ENCODE data around the gene CCER1. TPM values are rescaled to one million over a fixed set of nuclear protein-coding genes. Genes with fewer than 3 reads are reported as not detected.

Gene CCER1
- total RNA-seq, 2 donors from 2014 or later = not detected

DNA sequence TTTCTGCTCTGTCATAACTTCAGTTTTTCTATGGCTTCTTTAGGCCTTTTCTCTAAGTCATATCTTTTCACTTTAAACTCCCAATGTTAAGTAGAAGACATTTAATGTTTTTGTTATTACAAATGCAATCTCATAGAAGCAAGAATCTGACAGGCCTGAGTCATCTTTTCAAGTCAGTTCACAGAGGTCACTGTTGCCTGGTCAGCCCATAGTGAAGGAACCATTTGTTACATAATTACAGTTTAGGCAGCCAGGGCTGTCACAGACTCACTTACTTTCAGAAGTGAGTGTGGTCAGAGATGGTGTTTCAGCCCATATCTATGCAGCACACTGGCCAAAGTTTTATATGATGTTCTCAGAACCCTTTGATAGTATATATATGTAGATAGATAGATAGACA lies 46.5 kb downstream of the CCER1 start:
- no peaks in the 10 kb centered on the region for H3K4me1 Mint-ChIP-seq
- no peak for DNase-seq
- Histone ChIP-seq H3K27me3 (ENCODE audit: control insufficient read depth, insufficient read depth, low read length, poor library complexity, severe bottlenecking) (no peaks in the 10 kb centered on the region), H3K4me3 (ENCODE audit: low read length) (no peak overlapping the region), H3K36me3 (ENCODE audit: control insufficient read depth, insufficient read depth, low read length) (no peaks in the 10 kb centered on the region), H3K4me1 (ENCODE audit: control insufficient read depth, insufficient read depth, low read length) (no peaks in the 10 kb centered on the region), H3K9me3 (ENCODE audit: control insufficient read depth, low read length) (no peaks in the 10 kb centered on the region), H3K9ac (ENCODE audit: extremely low read depth, low read length, poor library complexity, severe bottlenecking) (no peak overlapping the region), H3K27ac (ENCODE audit: low read depth, low read length) (no peak overlapping the region)
- H3K36me3 Mint-ChIP-seq (ENCODE audit: low read depth) = no peaks in the 10 kb centered on the region
- TF ChIP-seq, protein P1, sequence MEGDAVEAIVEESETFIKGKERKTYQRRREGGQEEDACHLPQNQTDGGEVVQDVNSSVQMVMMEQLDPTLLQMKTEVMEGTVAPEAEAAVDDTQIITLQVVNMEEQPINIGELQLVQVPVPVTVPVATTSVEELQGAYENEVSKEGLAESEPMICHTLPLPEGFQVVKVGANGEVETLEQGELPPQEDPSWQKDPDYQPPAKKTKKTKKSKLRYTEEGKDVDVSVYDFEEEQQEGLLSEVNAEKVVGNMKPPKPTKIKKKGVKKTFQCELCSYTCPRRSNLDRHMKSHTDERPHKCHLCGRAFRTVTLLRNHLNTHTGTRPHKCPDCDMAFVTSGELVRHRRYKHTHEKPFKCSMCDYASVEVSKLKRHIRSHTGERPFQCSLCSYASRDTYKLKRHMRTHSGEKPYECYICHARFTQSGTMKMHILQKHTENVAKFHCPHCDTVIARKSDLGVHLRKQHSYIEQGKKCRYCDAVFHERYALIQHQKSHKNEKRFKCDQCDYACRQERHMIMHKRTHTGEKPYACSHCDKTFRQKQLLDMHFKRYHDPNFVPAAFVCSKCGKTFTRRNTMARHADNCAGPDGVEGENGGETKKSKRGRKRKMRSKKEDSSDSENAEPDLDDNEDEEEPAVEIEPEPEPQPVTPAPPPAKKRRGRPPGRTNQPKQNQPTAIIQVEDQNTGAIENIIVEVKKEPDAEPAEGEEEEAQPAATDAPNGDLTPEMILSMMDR (conservative IDR thresholded peaks at IDR 0.05) = no peak
- H3K4me3 Mint-ChIP-seq = no peak overlapping the region
- H3K27me3 Mint-ChIP-seq (ENCODE audit: insufficient read depth) = peaks cover 5% of the 10 kb centered on the region
- no peaks in the 10 kb centered on the region for H3K9me3 Mint-ChIP-seq
- H3K27ac Mint-ChIP-seq = no peak overlapping the region

DNA sequence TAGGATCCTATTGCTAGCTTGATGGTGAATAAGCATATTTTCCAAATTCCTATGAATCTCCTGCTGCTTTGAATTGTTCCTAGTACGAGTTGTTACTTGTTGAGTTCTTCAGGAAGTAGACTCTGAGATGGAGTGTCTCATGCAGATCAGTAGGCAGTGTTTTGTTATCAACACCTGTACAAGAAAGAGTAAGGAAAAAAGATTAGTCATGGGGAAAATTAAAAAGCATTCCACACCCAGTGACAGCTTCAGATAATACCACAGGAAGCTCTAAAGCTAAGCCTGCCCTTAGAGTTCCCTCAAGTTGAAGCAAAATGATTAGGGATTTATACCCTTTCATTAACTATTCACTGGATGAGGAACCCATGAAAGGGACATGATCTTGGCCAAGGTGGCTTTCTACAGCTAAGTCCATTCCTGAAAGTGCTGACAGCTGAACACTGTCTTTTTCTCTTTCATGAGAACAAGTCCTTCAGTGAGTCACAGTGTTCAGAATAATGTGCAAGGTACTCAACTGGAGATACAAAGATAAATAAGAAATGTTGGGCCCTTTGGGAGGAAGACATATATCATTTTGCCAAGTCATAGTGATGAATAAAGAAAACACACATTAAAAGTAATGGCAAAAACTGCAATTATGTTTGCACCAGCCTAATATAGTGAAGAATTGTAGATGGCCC lies 49.1 kb downstream of the CCER1 start:
- 84 to 100% methylated on average over 1 of the region's 1 CpG for WGBS, 2 experiments (ENCODE audit: insufficient coverage in 1 of 2, insufficient read length in 1 of 2)
- TF ChIP-seq, protein P1 (conservative IDR thresholded peaks at IDR 0.05) = no peak
- no peak overlapping the region for H3K27ac Mint-ChIP-seq

DNA sequence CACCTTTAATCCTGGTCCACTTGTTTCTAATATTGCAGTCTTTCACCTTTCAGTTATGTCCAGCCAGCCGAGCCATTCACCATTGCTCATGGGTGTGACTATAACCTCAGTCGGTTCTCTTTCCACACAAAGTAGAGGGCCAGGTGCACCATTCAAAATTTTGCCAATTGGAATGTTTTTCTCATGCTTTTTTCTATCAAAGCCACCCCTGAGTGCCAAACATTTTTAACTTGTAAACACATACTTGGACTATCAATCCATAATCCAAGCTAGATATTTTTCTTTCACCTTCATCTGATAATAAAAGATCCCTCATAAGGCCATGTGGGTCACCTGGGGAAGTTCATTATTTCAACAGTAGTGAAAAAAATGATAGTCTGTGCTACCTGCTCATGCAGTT lies 52.4 kb downstream of the CCER1 start:
- DNase-seq = no peak
- H3K36me3 ChIP-seq (ENCODE audit: control insufficient read depth, insufficient read depth, low read length) = no peaks in the 10 kb centered on the region
- H3K27me3 ChIP-seq (ENCODE audit: control insufficient read depth, insufficient read depth, low read length, poor library complexity, severe bottlenecking) = no peaks in the 10 kb centered on the region
- no peaks in the 10 kb centered on the region for H3K9me3 ChIP-seq (ENCODE audit: control insufficient read depth, low read length)
- H3K9ac ChIP-seq (ENCODE audit: extremely low read depth, low read length, poor library complexity, severe bottlenecking) = no peak overlapping the region
- 94 to 100% methylated on average over 2 of the region's 2 CpGs for whole genome bisulfite sequencing, 2 experiments (ENCODE audit: insufficient coverage in 1 of 2, insufficient read length in 1 of 2)
- no peaks in the 10 kb centered on the region for H3K4me1 Mint-ChIP-seq
- TF ChIP-seq, protein P1 (conservative IDR thresholded peaks at IDR 0.05) = no peak
- H3K4me3 ChIP-seq (ENCODE audit: low read length) = no peak overlapping the region
- H3K4me3 Mint-ChIP-seq = no peak overlapping the region
- H3K4me1 ChIP-seq (ENCODE audit: control insufficient read depth, insufficient read depth, low read length) = no peaks in the 10 kb centered on the region
- no peak overlapping the region for H3K27ac ChIP-seq (ENCODE audit: low read depth, low read length)
- H3K27ac Mint-ChIP-seq = no peak overlapping the region
- no peaks in the 10 kb centered on the region for H3K36me3 Mint-ChIP-seq (ENCODE audit: low read depth)
- H3K27me3 Mint-ChIP-seq (ENCODE audit: insufficient read depth) = no peaks in the 10 kb centered on the region
- H3K9me3 Mint-ChIP-seq = no peaks in the 10 kb centered on the region

More for the DNA sequence above, 49.1 kb downstream of the CCER1 start:
- Mint-ChIP-seq H3K9me3 (no peaks in the 10 kb centered on the region), H3K36me3 (ENCODE audit: low read depth) (no peaks in the 10 kb centered on the region), H3K4me3 (no peak overlapping the region), H3K4me1 (no peaks in the 10 kb centered on the region), H3K27me3 (ENCODE audit: insufficient read depth) (no peaks in the 10 kb centered on the region)
- Histone ChIP-seq H3K4me1 (ENCODE audit: control insufficient read depth, insufficient read depth, low read length) (no peaks in the 10 kb centered on the region), H3K27me3 (ENCODE audit: control insufficient read depth, insufficient read depth, low read length, poor library complexity, severe bottlenecking) (no peaks in the 10 kb centered on the region), H3K4me3 (ENCODE audit: low read length) (no peak overlapping the region), H3K9ac (ENCODE audit: extremely low read depth, low read length, poor library complexity, severe bottlenecking) (no peak overlapping the region), H3K27ac (ENCODE audit: low read depth, low read length) (no peak overlapping the region), H3K36me3 (ENCODE audit: control insufficient read depth, insufficient read depth, low read length) (no peaks in the 10 kb centered on the region), H3K9me3 (ENCODE audit: control insufficient read depth, low read length) (no peaks in the 10 kb centered on the region)
- no peak for DNase-seq

Other genes starting within 250 kb of the CCER1 start
- gene EPYC, start 49.8 kb upstream of the CCER1 start, total RNA-seq = not detected
- not detected for gene KERA, start 102.8 kb upstream of the CCER1 start, total RNA-seq
- under 1 TPM in 1 of 2 donors, not detected in 1; 0.31 TPM for gene LUM, start 156.3 kb upstream of the CCER1 start, total RNA-seq
- not detected for gene DCN, start 227.6 kb upstream of the CCER1 start, total RNA-seq

Data from endodermal cell (in vitro differentiated cells).